ENCODE results near the gene PACRG.

DNA sequence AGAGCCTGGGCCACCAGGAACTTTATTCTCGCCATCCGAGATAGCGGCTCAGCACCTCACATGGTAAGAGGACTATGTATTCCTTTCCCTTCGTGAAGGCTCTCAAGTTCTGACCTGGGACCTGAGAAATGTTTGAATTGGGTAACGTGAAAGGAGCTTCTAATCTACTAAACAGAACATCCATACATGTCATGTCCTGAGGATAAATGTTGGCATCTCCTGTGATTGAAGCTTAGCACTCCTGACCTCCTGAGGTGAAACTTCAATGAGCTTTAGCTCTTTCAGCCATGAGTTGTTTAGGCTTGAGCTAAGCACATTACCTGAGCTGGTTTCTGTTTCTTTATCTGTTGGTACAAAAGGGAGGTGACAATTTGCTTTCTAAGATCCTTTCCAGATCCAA, 280.9 kb downstream of the PACRG start:
- TF ChIP-seq, protein P1, sequence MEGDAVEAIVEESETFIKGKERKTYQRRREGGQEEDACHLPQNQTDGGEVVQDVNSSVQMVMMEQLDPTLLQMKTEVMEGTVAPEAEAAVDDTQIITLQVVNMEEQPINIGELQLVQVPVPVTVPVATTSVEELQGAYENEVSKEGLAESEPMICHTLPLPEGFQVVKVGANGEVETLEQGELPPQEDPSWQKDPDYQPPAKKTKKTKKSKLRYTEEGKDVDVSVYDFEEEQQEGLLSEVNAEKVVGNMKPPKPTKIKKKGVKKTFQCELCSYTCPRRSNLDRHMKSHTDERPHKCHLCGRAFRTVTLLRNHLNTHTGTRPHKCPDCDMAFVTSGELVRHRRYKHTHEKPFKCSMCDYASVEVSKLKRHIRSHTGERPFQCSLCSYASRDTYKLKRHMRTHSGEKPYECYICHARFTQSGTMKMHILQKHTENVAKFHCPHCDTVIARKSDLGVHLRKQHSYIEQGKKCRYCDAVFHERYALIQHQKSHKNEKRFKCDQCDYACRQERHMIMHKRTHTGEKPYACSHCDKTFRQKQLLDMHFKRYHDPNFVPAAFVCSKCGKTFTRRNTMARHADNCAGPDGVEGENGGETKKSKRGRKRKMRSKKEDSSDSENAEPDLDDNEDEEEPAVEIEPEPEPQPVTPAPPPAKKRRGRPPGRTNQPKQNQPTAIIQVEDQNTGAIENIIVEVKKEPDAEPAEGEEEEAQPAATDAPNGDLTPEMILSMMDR (IDR thresholded peaks at IDR 0.05): no peak
- TF ChIP-seq POLR2A (IDR thresholded peaks at IDR 0.05): no peak

All from testis (tissue), 2 donors.